HL-60 (cell line): ENCODE measurements around the gene ITIH4.

Experiments
- GABPA ChIP-seq: IDR thresholded peaks from 2 replicates; pipeline ENCODE4 v1.6.1; 2012; ENCODE audit warnings: low read depth
- POLR2AphosphoS5 ChIP-seq: IDR thresholded peaks from 2 replicates; pipeline ENCODE4 v1.6.1; 2012; ENCODE audit warnings: low read depth
- SPI1 ChIP-seq: IDR thresholded peaks from 2 replicates; pipeline ENCODE4 v1.6.1; 2012; ENCODE audit warnings: low read depth, mild to moderate bottlenecking, borderline replicate concordance
- TF ChIP-seq, protein P1 (sequence below): IDR thresholded peaks from one replicate; pipeline ENCODE4 v1.5.1; 2011; ENCODE audit warnings: low read length, control low read depth, inconsistent platforms; ENCODE audit not compliant: insufficient read depth
- TF ChIP-seq, protein P2 (sequence below): IDR thresholded peaks from 2 replicates; pipeline ENCODE4 v1.6.1; 2012; ENCODE audit warnings: low read depth; ENCODE audit not compliant: insufficient replicate concordance

DNA sequence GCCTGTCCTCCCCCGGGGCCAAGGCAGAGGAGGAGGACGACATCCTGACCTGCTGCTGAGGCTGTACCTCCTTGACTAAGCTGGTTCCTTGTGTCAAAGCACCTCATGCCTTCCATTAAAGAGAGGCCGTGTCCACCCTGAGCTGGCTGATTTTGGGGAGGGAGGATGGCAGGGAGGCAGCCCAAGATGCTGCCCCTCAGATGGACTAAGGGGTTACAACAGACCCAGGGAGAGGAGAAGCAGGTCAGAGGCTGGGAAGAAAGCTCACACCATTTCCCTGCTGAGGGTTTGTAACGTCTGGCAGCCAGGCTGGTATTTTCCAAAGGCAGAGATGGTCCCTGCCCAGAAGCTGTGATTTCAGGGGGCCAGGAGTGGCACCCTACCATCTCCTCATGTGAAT, 38.5 kb downstream of the ITIH4 start:
- TF ChIP-seq, protein P1, sequence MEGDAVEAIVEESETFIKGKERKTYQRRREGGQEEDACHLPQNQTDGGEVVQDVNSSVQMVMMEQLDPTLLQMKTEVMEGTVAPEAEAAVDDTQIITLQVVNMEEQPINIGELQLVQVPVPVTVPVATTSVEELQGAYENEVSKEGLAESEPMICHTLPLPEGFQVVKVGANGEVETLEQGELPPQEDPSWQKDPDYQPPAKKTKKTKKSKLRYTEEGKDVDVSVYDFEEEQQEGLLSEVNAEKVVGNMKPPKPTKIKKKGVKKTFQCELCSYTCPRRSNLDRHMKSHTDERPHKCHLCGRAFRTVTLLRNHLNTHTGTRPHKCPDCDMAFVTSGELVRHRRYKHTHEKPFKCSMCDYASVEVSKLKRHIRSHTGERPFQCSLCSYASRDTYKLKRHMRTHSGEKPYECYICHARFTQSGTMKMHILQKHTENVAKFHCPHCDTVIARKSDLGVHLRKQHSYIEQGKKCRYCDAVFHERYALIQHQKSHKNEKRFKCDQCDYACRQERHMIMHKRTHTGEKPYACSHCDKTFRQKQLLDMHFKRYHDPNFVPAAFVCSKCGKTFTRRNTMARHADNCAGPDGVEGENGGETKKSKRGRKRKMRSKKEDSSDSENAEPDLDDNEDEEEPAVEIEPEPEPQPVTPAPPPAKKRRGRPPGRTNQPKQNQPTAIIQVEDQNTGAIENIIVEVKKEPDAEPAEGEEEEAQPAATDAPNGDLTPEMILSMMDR: no peak
- TF ChIP-seq SPI1: no peak
- TF ChIP-seq POLR2AphosphoS5: no peak
- TF ChIP-seq GABPA: no peak
- TF ChIP-seq, protein P2, sequence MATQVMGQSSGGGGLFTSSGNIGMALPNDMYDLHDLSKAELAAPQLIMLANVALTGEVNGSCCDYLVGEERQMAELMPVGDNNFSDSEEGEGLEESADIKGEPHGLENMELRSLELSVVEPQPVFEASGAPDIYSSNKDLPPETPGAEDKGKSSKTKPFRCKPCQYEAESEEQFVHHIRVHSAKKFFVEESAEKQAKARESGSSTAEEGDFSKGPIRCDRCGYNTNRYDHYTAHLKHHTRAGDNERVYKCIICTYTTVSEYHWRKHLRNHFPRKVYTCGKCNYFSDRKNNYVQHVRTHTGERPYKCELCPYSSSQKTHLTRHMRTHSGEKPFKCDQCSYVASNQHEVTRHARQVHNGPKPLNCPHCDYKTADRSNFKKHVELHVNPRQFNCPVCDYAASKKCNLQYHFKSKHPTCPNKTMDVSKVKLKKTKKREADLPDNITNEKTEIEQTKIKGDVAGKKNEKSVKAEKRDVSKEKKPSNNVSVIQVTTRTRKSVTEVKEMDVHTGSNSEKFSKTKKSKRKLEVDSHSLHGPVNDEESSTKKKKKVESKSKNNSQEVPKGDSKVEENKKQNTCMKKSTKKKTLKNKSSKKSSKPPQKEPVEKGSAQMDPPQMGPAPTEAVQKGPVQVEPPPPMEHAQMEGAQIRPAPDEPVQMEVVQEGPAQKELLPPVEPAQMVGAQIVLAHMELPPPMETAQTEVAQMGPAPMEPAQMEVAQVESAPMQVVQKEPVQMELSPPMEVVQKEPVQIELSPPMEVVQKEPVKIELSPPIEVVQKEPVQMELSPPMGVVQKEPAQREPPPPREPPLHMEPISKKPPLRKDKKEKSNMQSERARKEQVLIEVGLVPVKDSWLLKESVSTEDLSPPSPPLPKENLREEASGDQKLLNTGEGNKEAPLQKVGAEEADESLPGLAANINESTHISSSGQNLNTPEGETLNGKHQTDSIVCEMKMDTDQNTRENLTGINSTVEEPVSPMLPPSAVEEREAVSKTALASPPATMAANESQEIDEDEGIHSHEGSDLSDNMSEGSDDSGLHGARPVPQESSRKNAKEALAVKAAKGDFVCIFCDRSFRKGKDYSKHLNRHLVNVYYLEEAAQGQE: no peak
